ENCODE data around the gene DAPK2.
A peak's percentile ranks its signal among the peaks of the same experiment; 100 is the strongest.

The DAPK2 gene

GRCh38 chr15:64092864-64093626, 46.8 kb upstream of the DAPK2 start:
- peak overlapping the region; percentile 96 for H3K4me3 ChIP-seq (ENCODE audit: low read length)
- peaks cover 87% of the 10 kb centered on the region for H3K79me2 ChIP-seq (ENCODE audit: low read length)
- peaks cover 13% of the 10 kb centered on the region for H3K36me3 ChIP-seq (replicated peaks; ENCODE audit: low read depth, low read length)
- H3K4me2 ChIP-seq (ENCODE audit: low read length), result peak overlapping the region; percentile 93
- H2AFZ ChIP-seq (ENCODE audit: low read depth, low read length), result peak overlapping the region; percentile 57
- H3K9ac ChIP-seq (ENCODE audit: low read length), result peak overlapping the region; percentile 89
- TF ChIP-seq CTCF (IDR thresholded peaks at IDR 0.05; ENCODE audit: low read depth, low read length) (peak; percentile 26), EZH2phosphoT487 (IDR thresholded peaks at IDR 0.05; ENCODE audit: low read depth) (no peak)
- H3K4me1 ChIP-seq (ENCODE audit: low read length), result peaks cover 63% of the 10 kb centered on the region
- peaks cover 26% of the 10 kb centered on the region for H4K20me1 ChIP-seq (ENCODE audit: insufficient read depth, low read length)
- H3K9me3 ChIP-seq (ENCODE audit: insufficient read depth, low read length), result no peaks in the 10 kb centered on the region
- peak overlapping the region; percentile 85 for H3K27ac ChIP-seq (ENCODE audit: low read length)
- H3K27me3 ChIP-seq (ENCODE audit: low read depth, low read length), result no peaks in the 10 kb centered on the region

DNA sequence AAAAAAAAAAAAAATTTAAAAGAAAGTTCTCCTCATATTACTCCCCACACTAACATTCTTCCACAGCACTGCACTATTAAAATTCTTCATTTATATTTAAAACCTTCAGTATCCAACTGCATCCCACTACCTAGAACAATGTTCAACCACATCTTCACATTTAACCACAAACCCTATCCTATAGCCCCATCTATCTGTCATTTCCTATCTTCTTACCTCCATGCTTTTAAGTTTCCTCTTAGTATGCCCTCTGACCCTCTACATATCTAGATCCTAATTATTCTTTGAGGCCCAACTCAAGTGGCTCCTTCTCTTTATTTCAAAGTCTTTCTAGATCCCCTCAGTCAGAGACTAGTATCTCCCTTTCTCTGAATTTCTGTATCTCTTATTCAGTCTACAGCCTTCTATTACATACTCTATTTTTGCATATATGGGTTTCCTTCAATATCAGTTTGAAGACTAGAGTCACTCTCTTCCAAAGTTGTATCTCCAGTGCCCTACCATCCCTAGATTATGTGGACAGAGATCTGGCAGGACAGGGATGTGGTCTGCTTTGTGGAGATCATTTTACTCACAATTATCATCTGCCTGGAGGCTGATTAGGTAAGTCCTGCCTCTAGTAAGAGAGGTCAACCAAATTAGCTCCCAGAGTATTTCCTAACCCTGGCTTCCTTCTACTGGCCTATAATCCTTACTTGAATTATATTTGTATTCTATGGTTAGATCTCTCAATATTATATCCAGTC, 46.0 kb upstream of the DAPK2 start:
- peak overlapping the region; percentile 89 for H3K9ac ChIP-seq (ENCODE audit: low read length)
- H3K4me1 ChIP-seq (ENCODE audit: low read length), result peaks cover 56% of the 10 kb centered on the region
- peaks cover 83% of the 10 kb centered on the region for H3K79me2 ChIP-seq (ENCODE audit: low read length)
- no peaks in the 10 kb centered on the region for H3K9me3 ChIP-seq (ENCODE audit: insufficient read depth, low read length)
- no peaks in the 10 kb centered on the region for H3K27me3 ChIP-seq (ENCODE audit: low read depth, low read length)
- H3K4me3 ChIP-seq (ENCODE audit: low read length), result peak overlapping the region; percentile 96
- H4K20me1 ChIP-seq (ENCODE audit: insufficient read depth, low read length), result peaks cover 18% of the 10 kb centered on the region
- peak overlapping the region; percentile 85 for H3K27ac ChIP-seq (ENCODE audit: low read length)
- peak overlapping the region; percentile 93 for H3K4me2 ChIP-seq (ENCODE audit: low read length)
- TF ChIP-seq CTCF (IDR thresholded peaks at IDR 0.05; ENCODE audit: low read depth, low read length) (peak; percentile 49), EZH2phosphoT487 (IDR thresholded peaks at IDR 0.05; ENCODE audit: low read depth) (no peak)
- peaks cover 21% of the 10 kb centered on the region for H3K36me3 ChIP-seq (replicated peaks; ENCODE audit: low read depth, low read length)
- no peak overlapping the region for H2AFZ ChIP-seq (ENCODE audit: low read depth, low read length)

DNA sequence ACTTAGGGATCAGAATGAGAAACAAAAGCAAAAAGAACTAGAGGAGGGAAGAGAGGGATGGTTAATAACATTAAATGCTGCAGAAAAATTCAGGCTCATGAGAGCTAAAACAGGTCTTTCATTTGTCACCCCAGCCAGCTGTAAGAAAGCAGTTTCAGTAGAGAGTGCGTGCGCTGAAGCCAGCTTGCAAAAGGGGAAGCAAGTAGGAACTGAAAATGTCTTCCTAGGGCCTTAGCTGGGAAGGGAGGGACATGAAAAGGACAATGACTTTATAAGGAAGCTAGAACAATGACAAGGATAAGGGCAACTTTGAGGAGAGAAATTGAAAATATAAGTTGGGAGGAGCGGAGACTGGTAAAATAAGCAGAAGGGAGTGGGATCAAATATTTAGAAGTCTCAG, 44.2 kb upstream of the DAPK2 start:
- H3K4me3 ChIP-seq (ENCODE audit: low read length), result peak overlapping the region; percentile 48
- H3K27ac ChIP-seq (ENCODE audit: low read length), result peak overlapping the region; percentile 79
- peaks cover 6% of the 10 kb centered on the region; the same call in 1 of the 2 replicates for H4K20me1 ChIP-seq (ENCODE audit: insufficient read depth, low read length)
- H3K27me3 ChIP-seq (ENCODE audit: low read depth, low read length), result no peaks in the 10 kb centered on the region
- peaks cover 68% of the 10 kb centered on the region for H3K79me2 ChIP-seq (ENCODE audit: low read length)
- H3K4me1 ChIP-seq (ENCODE audit: low read length), result peaks cover 50% of the 10 kb centered on the region
- H3K36me3 ChIP-seq (replicated peaks; ENCODE audit: low read depth, low read length), result peaks cover 24% of the 10 kb centered on the region
- H3K9me3 ChIP-seq (ENCODE audit: insufficient read depth, low read length), result no peaks in the 10 kb centered on the region
- peak overlapping the region; percentile 87 for H3K4me2 ChIP-seq (ENCODE audit: low read length)
- H2AFZ ChIP-seq (ENCODE audit: low read depth, low read length), result no peak overlapping the region
- TF ChIP-seq EZH2phosphoT487 (IDR thresholded peaks at IDR 0.05; ENCODE audit: low read depth), result no peak
- no peak for TF ChIP-seq CTCF (IDR thresholded peaks at IDR 0.05; ENCODE audit: low read depth, low read length)
- H3K9ac ChIP-seq (ENCODE audit: low read length), result peak overlapping the region; percentile 57

All from OCI-LY3 (cell line).